GM13977 (cell line): ENCODE measurements around the gene IDS.

Experiments used
- DNase-seq: peaks from one replicate; pipeline ENCODE4 v3.0.0; 2012; ENCODE audit warnings: low spot score
- CTCF ChIP-seq: IDR thresholded peaks from 2 replicates; pipeline ENCODE4 v1.5.1; 2012; ENCODE audit warnings: mild to moderate bottlenecking, control low read depth; ENCODE audit not compliant: insufficient read depth; ENCODE audit errors: extremely low read depth, missing control alignments
- in situ Hi-C: fragments of 300-500 bp; cut with MboI; formaldehyde crosslinking; loops from one replicate; pipeline ENCODE4 v1.12.0; 2022; ENCODE audit warnings: low sequenced_read_pairs, low pct_unique_long_range_greater_than_20kb, mixed read lengths, inconsistent platforms; ENCODE audit not compliant: unreplicated experiment

The IDS gene

DNA sequence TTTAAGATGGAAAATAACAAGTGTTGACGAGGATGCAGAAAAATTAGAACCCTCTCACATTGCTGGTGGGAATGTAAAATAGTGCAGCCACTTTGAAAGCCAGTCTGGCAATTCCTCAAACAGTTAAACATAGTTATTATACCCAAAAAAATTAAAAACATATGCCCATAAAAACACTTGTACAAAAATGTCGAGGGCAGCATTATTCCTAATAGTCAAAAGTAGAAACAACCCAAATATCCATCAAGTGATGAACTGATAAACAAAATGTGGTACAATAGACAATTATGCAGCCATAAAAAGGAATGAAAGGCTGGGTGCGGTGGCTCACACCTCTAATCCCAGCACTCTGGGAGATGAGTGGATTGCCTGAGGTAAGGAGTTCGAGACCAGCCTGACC, 6.3 kb downstream of the IDS start:
- in situ Hi-C loops = no loop called here
- no peak for DNase-seq
- no peak for TF ChIP-seq CTCF

GRCh38 chrX:149497626-149498025, 7.5 kb downstream of the IDS start:
- in situ Hi-C loops = no loop called here
- DNase-seq = no peak
- no peak for TF ChIP-seq CTCF

DNA sequence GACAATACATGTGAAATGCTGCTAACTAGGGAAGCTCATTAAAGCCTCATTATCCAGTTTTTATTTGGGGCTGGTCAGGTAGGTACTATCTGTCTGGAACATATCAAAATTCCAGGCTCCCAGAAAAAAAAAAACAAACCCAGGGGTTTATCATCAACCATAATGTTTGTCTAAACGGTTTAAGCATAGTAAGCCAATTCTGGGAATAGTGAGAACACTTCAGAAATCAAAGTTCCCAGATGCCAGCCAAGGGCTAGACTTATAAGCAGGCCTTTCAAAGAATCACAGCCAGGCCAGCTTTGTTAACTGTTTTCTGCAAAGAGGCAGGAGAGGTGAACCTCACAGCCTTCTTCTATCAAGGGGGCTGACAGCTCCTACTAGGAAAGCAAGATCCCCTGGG, 8.1 kb downstream of the IDS start:
- no peak for DNase-seq
- in situ Hi-C loops = no loop called here
- no peak for TF ChIP-seq CTCF

DNA sequence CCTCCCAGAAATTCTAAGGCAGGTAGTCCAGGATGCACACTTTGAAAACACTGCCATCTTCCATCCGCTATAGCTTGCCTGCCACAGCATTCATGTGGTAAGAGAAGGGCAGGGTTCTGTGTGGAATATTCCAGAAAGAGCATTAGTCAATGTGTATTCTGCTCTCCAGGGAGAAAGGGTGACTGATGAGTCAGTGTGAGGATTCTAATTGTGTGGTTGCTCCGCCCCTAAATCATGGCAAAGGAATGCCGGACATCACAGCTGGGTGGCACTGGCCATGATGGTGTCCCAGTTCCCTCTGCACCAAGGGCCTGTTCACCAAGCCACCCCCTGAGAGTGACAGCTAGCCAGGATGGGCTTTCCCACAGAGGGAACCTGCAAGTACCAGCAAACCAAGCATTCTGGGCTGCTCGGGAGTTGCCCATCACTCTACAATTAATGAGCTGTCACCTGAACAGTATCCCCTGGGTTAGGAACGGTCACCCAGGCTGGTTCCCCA, 9.5 kb downstream of the IDS start:
- in situ Hi-C loops = no loop called here

GRCh38 chrX:149494844-149495565, 10.1 kb downstream of the IDS start:
- in situ Hi-C loops = no loop called here
- DNase-seq = no peak
- TF ChIP-seq CTCF = no peak

More for the DNA sequence above, 9.5 kb downstream of the IDS start:
- TF ChIP-seq CTCF = no peak
- no peak for DNase-seq

DNA sequence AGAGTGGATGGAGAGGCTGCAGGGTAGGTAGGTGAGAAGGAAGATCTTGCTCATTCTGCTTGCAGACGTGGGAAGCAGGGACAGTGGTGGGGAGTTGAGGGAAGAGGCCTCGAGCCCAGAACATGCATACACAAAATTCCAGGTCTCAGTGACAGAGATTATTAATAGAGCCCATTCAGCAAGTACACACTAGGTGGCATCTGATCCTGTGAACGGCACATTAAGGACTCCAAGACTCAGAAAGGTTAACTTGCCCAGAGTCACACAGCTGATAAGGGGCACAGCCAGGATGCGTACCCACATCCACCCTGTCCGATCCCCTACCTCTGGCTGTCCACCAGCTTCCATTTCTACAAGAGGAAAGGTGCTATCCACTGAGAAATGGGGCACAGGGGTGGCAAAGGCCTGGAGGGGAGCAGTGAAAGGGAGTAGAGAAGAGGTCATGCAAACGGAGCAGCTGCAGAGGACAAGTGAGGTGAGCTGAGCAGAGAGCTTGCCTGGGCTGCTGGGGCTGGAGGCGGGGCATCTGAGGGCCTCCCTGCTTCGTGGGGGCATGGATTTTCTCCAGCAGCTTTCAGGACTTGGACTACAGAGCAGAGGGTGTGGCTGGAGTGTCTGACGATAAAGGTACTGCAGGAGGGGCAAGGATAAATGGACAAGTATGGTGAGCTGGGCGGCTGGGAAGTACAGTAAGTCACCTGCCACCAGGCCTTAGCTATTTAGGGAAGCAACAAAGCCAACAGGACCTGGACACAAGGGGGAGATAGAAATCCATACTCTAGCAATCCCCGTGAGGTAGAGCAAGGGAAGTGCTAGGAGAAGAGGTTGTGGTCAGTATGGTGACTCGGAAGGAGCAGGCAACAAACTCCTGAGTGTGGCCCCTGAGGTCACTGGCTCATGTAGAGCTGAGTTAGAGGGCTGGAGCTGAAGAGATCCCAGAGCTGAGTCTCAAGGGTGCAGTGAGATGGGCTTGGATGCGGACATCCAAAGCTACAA, 11.2 kb downstream of the IDS start:
- no peak for DNase-seq
- no peak for TF ChIP-seq CTCF
- in situ Hi-C loops = no loop called here
